GM18858 (cell line): ENCODE results near the gene FAM98B.

Experiments
- ATAC-seq: cut with Tn5 transposase; IDR thresholded peaks from one replicate; pipeline ENCODE4 v1.9.1; 2021; ENCODE audit not compliant: unreplicated experiment

The FAM98B gene

DNA sequence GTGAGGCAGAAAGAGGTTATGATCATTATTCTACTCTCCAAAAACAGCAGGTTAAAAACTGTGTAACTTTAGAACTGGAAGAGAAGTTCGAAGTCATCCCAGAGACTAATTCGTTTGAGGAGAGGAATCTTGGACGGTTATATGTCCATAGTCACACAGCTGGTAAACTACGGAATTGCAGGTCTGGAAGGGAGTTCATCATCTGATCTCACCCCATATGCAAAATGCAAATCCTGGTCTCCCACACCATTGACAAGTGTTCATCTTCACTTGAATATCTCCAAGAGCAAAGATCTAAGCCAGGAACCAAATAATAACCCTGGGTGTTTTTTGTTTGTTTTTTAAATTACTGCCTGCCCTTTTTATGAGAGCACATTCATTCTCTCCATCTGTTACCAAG is 53.1 kb downstream of the FAM98B start:
- no peak for ATAC-seq

DNA sequence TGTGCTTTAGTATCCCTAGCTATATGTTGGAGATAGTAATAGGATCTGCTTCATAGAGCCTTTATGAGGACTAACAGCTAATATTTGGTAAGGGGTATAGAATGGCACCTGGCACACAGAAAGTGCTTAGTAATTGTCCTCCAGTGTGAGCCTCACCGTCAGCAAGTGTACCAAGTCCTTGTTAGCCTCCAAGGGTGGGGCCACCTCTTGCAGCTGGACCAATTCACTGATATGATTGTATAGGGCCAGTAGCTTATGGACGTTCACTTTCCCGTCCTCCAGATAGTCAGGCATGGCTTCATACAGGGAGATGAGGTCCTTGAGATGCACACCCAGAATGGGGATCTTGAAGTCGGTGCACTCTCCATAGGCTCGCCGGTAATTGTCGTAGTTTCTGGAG is 53.6 kb downstream of the FAM98B start:
- no peak for ATAC-seq

DNA sequence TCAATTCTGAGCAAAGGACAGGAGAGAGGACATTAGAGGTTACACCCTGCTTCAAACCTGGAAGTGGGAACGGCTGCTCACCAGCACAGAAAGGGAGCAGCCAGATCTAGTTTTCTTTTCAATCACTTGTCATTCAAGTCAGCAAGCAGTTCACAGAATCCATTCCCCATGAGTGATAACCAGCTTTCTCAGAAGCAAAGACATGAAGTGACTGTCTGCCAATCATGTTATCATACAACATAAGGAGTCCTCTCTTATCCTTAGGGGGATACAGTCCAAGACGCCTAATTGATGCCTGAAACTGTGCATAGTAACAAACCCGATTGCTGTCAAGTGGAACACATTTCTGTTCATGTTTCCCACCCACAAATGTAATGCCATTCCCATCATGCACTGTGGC is 54.7 kb downstream of the FAM98B start:
- peak; percentile 72 for ATAC-seq

DNA sequence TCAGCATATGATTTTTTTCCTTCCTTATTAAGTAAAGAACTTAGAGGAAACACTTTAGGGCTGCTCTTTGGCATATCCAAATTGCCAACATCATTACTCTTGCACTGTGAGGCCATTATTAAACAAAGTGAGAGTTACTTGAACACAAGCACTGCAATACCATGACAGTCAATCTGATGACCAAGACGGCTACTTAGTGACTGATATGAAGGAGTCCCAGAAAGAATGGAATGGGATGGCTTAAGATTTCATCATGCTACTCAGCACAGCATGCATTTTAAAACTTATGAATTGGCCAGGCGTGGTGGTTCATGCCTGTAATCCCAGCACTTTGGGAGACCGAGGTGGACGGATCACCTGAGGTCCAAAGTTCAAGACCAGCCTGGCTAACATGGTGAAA is 55.2 kb downstream of the FAM98B start:
- ATAC-seq = no peak

DNA sequence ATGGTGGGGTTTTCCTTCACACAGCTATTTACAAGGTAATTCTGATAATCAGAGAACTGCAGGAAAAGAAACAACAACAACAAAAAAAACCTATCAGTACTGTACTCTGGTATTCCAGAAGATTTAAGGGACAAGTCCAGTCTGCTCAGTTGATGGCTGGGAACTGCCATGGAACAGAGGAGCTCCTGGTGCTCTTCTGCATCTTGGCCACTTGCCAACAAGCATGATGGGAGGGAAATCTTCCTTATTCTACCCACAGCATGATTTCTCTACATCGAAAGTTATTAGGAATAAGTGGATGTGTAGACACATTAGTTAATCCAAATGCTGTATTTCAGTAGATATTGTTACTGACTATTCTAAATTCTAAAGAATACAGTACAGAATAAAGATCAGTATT is 59.0 kb downstream of the FAM98B start:
- ATAC-seq = no peak

DNA sequence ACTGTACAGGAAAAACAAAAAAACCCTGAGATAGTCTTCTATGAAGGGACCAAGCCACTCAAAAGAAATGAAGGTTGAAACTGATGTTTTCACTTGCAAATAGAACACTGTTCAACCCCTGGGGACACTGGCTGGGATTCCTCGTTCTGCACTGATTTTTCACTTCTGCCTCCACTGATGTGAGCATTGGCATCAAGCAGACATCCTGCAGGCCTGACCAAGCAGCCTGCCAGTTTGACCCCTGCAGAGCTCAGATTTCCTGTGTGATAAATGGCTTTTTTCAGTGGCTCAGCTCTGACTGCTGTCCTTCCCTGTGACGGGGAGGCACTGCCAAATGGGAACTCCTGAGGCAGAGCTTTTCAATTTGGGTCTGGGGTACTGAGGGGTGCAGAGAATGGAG is 60.7 kb downstream of the FAM98B start:
- peak; percentile 87 for ATAC-seq

DNA sequence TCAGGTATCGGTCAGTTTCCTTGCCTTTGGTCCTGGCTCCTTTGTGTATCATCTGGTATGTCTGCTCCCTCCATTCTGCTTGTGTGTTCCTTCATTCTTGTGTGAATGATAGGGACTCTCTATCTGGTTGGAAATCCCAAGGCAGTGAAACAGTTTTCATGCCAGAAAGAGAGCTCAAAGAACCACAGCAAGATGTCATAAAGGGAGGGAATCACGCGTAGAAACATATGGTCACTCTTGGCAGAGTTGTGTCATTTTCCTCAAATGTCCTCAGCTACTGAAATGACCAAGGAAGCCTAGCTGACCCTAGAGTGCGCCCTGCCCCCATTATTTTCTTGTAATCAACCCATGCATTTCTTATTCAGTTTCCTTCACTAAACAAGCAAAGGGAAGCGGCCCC is 62.7 kb downstream of the FAM98B start:
- no peak for ATAC-seq

DNA sequence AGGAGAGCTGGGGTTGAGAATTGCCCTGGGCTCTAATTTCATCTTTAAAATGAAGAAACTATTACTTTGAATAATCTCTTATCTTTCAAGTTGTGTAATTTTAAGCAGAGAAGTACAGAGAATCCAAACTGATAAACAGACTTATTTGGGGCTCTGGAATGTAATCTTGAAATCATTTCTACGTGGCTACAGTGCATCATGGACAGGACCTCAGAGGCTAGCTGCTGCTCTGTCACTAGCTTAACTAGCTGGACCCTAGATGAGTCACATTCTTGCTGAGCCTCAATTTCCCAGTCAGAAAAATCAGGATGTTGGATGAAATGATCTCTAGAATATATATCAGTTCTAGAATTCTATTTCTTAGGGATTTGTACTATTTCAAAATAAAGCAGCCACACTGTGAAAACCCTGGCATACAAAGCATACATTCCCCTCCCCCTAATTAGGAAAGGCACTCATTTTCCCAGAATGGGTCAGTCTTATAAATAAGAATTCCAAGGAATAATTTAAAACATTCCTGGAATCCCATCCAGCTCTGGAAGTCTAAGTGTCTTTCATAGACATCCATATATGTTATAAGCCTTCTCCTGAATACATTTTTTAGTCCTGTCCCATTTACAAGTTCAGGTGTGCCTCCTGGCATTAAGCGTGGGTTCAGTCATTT is 63.5 kb downstream of the FAM98B start:
- ATAC-seq = no peak

DNA sequence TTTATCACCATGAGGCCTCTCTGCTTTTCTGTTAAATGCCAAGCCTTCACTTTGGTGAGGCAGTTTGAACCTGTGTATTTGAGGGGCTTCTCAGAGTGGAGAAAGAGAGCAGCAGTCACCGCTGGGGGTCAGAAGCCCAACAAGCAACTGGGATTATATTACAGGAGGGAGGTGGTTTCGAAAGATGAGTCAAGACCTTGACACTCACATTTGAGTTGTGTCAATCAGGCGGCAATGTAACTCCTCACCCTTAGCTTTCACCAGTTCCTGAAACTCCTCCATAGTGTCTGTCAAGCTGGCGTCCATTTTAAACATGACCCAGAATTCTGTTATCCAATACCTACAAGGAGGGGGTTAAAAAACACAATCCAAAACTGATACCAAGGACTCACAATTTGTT is 64.2 kb downstream of the FAM98B start:
- no peak for ATAC-seq

DNA sequence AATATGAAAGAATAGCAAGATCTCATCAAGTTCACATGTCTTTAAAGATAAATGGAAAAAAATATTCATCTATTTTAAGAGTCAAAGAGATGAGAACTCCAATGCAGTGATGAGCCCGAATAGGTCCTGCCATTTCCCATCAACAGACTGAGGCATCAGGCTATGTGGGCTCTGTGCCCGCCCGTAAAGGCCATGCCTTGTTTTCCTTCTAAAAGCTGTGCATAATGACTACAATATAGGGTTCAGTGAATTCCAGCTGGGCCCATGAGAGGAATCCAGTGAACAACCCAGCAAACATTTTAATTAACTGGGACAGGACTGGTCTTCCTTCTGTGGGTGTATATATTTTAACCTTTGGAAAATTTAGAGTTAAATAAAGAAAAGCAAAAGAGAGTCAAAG is 66.1 kb downstream of the FAM98B start:
- ATAC-seq = no peak

DNA sequence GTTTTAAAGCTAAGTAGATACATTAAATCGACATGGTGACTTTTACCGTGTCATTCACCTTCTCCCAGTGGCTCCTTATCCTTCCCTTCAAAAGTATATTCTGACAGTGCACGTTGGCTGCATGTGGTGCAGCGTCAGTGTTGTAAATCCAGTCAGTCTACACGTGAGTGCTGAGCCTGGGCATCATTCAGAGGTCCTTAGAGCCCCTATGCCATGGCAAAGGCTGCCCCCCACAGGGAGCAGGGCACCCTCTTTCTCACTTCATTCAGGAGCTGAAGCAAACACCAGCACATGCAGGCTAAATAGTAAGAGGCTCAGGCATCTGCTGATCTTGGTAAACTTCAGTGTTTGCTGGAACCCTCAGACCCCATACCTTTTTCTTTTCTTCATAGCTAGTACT is 67.4 kb downstream of the FAM98B start:
- no peak for ATAC-seq

DNA sequence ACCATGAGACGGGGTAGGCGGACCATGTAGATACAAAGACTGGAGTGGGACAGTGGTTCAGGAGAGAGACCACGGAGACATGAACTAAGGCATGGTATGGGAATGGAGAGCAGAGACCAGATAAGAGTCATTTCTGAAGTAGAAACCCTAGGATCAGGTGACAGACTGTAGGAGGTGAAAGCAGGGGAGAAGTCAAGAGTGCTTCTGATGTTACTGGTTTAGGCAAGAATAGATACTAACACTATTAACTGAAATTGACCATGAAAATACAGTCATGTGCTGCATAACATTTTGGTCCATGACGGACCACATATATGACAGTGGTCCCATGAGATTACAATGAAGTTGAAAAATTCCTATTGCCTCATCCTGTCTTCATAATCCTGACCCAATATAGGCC is 69.0 kb downstream of the FAM98B start:
- ATAC-seq = no peak

DNA sequence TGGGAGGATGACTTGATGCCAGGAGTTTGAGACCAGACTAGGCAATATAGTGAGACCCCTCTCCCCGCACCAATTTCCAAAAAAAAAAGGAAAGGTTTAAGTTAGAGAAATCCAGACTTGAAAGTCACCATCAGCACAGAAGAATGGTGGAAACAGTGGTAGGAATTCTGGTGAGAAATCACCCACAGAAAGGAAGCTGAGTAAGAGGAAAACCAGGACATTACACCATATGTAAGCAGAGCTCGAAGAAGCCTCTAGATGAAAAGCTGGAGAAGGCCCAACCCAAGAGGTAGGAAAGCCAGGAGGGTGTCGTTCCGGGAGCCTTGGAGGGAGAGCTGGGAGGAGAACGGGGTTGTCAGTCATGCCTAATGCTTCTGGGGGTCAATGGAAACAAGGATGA is 70.2 kb downstream of the FAM98B start:
- no peak for ATAC-seq

DNA sequence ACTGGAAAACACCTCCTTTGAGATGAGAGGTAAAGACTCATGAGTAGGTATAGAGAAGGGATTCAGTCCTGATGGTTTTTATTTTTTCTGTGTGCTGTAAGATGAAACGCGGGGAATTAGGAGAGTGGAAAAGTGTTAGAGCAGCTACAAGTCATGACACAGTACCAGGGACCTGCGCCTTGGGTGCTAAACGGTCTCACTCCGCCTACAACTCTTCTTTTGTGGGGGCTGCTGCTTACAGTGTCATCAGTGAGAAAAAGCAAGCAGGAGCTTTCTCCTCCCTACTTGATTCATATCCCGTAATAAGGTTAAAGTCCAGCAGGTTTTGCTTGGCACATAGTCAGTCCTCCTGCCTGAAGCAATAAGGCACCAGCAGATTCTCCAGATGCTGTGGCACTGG is 71.6 kb downstream of the FAM98B start:
- ATAC-seq = no peak

DNA sequence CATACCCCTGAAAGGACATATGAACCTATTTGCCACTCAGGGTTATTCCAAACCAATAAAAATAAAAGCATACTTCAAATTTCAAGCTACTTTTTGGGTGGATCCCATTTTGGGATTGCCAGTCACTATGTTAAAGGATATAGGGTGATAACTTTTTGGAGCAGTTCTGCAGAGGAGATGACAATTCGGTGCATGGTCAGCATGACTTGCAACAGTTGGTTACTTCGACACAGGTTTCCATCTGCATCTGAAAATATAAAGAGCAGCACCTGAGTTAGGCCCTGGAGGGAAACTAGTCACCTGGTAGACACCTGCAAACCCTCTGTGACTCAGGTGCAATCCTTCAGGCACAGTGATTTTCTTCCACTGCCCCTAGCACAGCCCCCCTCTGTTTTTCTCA is 72.2 kb downstream of the FAM98B start:
- ATAC-seq = no peak

DNA sequence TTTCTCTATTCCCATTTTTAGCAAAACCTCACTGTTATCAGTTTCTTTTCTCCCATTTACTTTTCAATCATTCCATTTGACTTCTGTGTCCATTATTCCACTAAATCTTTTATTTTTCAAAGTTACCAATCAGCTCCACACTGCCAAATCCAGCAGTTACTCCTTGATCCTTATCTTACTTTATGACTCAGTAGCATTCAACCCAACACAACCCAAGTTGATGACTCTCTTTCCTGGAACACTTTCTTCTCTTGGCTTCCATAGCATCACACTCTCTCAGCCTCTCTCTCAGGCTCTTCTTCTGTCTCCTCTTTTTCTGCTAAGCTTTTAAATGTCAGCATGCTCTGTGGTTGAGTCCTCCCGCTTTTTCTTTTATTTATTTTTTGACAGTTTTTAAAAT is 74.4 kb downstream of the FAM98B start:
- no peak for ATAC-seq

DNA sequence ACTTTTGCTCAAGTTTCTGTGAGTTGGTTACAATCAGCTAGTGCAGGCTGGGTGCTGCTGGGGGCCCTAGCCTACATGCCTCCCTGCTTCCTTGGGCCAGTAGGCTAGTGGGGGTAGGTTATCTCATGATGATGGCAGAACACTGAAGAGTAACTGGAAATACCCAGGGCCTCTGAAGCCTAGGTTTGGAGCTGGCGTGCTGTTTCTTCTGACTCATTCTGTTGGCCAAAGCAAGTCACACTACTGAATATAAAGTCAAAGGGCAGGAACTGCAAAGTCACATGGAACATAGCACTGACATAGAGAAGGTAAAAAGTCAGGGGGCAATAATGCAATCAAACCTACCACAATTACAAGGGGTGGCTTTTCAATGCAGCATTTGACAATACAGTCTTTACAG is 76.2 kb downstream of the FAM98B start:
- no peak for ATAC-seq

DNA sequence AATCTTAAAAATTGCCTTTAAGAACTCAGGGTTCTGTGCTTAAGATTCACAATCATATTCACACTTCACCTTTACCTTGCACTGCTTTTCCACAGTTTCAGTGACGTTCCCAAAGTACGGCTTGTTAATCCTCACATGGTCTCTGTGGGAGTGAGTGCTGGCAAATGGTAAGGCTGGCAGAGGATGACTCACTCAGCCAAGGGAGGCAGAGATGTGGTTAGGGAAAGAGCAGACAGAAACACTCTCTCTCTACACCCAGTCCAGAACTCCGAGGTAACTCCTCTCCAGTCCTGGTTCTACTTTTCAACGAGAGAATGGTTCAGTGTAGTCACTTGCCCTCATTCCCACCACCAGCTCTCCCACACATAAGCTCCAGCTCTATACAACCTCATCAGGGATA is 77.6 kb downstream of the FAM98B start:
- ATAC-seq = no peak

DNA sequence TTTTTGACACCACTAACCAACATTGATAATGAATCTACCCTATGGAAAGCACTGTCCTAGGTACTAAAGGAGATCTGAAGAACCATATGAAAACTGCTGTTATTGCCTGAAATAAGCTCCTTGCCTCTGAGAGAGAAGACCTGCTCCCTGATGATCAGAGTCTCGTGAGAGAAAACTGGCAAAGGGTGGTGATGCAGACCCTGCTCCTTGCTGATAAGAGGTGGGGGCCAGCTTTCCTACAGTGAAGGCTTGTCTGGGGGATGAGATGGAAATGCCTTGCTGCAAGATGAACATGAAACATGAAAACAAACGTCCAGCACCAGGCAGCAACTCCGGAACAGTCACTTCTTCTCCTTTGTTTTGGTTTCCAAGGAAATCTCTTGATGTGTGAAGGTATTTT is 78.8 kb downstream of the FAM98B start:
- ATAC-seq = no peak

DNA sequence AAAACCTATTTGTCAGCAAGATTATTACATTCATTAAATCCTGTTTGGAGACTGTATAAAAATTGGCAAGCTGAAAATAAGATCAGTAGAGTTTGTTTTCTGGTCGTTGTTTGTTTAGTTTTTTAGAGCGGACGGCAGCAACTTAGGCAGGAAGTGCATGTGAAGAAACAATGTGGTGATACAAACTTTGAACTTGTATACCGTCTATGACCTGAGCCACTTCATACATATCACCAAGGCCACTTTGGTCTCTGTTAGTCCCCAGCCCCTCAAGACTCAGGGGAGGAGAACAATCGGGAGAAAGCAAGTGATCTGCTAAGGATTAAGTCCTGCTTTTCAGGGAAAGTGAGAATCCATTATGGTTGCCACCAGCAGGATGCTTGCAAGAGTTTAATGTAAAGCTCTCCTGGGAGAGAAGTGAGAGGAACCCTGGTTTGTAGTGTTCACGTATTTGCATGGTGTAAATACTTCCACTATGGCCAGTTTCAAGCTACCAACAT is 79.5 kb downstream of the FAM98B start:
- no peak for ATAC-seq

DNA sequence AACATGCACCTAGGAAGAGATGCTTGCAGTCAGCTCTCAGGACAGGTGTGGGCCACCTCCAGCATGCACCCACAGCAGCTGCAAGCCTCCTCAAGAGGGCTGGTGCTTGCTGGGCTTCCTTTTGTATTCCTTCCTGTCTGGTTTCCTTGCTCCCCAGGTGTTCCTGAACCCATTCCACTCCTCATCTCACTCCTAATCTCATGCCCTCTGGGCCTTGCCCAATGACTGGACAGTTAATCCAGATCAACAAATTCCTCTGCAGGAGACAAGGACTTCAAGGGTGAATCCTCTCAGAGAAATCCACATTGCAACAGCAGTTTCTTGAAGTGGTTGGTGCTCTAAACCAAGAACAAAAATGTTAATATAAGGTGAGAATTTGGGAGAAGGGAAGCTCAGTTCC is 80.0 kb downstream of the FAM98B start:
- no peak for ATAC-seq

DNA sequence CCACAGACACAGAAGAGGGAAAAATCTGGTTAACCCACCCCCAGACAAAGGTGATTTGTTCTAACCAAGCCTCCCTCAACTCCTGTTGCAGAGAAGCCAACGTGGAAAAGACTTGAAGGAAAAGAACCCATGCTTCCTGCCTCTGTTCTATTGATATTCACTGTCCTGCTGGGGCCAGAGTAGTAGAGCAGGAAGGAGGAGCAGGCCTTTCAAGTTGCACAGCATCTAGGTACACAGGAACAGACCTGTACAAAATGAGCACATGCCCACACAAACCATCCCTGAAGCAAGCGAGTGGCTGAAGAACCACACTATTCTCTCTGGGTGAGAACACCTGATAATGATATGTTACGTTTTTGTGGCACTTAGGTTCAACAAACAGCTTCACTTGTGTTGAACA is 80.8 kb downstream of the FAM98B start:
- ATAC-seq = no peak

DNA sequence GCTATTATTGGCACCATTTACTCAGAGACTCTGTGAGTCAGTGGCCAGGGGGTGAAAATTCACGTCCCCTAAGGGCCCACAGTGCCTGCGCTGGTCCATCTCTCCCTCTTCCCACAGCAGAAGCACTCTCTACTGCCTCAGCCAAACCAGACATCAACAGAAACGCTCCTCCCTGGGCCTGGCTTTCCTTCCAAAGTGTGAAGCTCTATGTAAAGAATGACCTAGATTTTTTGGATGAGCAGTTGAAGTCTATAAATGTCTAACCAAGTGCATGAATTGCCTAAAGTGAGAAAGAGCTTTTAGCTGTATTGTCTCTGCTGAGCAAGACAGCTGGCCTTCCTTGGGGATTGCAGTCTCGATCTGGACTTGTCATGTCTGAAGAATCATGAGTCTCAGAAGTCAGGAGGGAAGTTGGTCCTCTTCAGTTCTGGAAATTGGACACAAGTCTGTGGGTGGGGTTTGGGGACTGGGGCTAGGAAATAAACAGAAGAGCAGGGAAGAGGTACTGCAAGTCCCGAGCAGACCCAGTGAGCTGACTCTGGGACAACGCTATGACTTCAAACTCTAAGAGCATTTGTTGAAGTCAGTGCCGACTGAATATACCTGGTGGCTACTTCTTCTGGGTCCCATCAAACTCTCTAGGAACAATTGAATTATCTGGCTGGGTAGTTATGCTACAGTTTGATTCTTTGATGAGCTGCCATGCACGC is 81.7 kb downstream of the FAM98B start:
- ATAC-seq = no peak
